ENCODE measurements around the gene PDGFRB.

DNA sequence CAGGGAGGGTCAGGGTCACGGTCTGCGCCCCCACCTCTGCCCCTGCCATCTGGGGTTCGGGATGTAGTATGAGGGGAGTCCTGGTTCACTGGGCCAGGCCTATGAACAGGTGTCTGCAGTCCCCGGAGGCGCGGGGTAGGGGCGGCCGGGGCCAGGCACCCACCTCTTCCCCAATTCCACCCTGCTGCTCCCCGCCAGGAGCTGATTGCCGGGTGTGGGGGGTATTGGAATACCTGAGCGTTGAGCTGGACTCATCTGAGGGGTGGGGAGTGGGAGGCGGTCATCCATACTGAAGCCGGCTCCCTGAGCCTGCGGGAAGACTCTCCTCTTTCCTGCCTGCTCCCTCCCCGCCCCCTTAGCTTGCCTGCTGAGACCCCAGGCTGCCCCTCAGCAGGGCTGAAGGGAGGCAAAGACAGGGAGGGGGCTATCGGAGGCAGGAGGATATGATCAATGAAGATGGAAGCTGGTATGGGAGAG, 34.9 kb upstream of the PDGFRB start:
- TF ChIP-seq CEBPB (IDR thresholded peaks at IDR 0.05): no peak
- TF ChIP-seq, protein P1, sequence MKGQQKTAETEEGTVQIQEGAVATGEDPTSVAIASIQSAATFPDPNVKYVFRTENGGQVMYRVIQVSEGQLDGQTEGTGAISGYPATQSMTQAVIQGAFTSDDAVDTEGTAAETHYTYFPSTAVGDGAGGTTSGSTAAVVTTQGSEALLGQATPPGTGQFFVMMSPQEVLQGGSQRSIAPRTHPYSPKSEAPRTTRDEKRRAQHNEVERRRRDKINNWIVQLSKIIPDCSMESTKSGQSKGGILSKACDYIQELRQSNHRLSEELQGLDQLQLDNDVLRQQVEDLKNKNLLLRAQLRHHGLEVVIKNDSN (IDR thresholded peaks at IDR 0.05): no peak
- TF ChIP-seq ZBTB7A (IDR thresholded peaks at IDR 0.05; ENCODE audit: low read depth): no peak
- no peak for TF ChIP-seq CREB1 (IDR thresholded peaks at IDR 0.05; ENCODE audit: low read depth)
- TF ChIP-seq YY1 (IDR thresholded peaks at IDR 0.05; ENCODE audit: low read depth): no peak
- TF ChIP-seq EP300 (IDR thresholded peaks at IDR 0.05; ENCODE audit: borderline replicate concordance): no peak
- TF ChIP-seq, protein P2, sequence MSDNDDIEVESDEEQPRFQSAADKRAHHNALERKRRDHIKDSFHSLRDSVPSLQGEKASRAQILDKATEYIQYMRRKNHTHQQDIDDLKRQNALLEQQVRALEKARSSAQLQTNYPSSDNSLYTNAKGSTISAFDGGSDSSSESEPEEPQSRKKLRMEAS (IDR thresholded peaks at IDR 0.05): no peak
- no peak for TF ChIP-seq NFIC (IDR thresholded peaks at IDR 0.05)
- no peak for TF ChIP-seq FOXM1 (IDR thresholded peaks at IDR 0.05; ENCODE audit: borderline replicate concordance, low read depth)
- TF ChIP-seq, protein P3, sequence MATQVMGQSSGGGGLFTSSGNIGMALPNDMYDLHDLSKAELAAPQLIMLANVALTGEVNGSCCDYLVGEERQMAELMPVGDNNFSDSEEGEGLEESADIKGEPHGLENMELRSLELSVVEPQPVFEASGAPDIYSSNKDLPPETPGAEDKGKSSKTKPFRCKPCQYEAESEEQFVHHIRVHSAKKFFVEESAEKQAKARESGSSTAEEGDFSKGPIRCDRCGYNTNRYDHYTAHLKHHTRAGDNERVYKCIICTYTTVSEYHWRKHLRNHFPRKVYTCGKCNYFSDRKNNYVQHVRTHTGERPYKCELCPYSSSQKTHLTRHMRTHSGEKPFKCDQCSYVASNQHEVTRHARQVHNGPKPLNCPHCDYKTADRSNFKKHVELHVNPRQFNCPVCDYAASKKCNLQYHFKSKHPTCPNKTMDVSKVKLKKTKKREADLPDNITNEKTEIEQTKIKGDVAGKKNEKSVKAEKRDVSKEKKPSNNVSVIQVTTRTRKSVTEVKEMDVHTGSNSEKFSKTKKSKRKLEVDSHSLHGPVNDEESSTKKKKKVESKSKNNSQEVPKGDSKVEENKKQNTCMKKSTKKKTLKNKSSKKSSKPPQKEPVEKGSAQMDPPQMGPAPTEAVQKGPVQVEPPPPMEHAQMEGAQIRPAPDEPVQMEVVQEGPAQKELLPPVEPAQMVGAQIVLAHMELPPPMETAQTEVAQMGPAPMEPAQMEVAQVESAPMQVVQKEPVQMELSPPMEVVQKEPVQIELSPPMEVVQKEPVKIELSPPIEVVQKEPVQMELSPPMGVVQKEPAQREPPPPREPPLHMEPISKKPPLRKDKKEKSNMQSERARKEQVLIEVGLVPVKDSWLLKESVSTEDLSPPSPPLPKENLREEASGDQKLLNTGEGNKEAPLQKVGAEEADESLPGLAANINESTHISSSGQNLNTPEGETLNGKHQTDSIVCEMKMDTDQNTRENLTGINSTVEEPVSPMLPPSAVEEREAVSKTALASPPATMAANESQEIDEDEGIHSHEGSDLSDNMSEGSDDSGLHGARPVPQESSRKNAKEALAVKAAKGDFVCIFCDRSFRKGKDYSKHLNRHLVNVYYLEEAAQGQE (IDR thresholded peaks at IDR 0.05; ENCODE audit: low read depth): no peak
- no peak for TF ChIP-seq TAF1 (IDR thresholded peaks at IDR 0.05; ENCODE audit: low read depth)
- TF ChIP-seq RAD21 (IDR thresholded peaks at IDR 0.05; ENCODE audit: low read depth): no peak
- no peak for TF ChIP-seq TCF12 (IDR thresholded peaks at IDR 0.05; ENCODE audit: low read depth)
